Measurements from ENCODE around the gene TSPAN15. TPM values are rescaled to one million over a fixed set of nuclear protein-coding genes. Genes with fewer than 3 reads are reported as not detected.

Gene TSPAN15
- total RNA-seq, 1 donor from 2014 or later = 49.8 TPM

- no peak for DNase-seq
- Mint-ChIP-seq H3K4me3 (ENCODE audit: unreplicated experiment) (no peak overlapping the region), H3K27me3 (ENCODE audit: unreplicated experiment) (peaks cover 5% of the 10 kb centered on the region), H3K4me1 (ENCODE audit: low read depth, unreplicated experiment) (peaks cover 34% of the 10 kb centered on the region), H3K27ac (ENCODE audit: unreplicated experiment) (no peak overlapping the region), H3K36me3 (ENCODE audit: unreplicated experiment) (peaks cover 5% of the 10 kb centered on the region), H3K9me3 (ENCODE audit: unreplicated experiment) (peaks cover 6% of the 10 kb centered on the region)
- no peak for TF ChIP-seq CTCF (IDR thresholded peaks at IDR 0.05; ENCODE audit: partially characterized antibody, unreplicated experiment)
Measured at GRCh38 chr10:69495666-69496065, 44.4 kb downstream of the TSPAN15 start.

GRCh38 chr10:69496352-69497230 is 45.3 kb downstream of the TSPAN15 start:
- no peak for TF ChIP-seq CTCF (IDR thresholded peaks at IDR 0.05; ENCODE audit: partially characterized antibody, unreplicated experiment)
- Mint-ChIP-seq H3K27ac (ENCODE audit: unreplicated experiment) (no peak overlapping the region), H3K4me3 (ENCODE audit: unreplicated experiment) (no peak overlapping the region), H3K27me3 (ENCODE audit: unreplicated experiment) (peaks cover 5% of the 10 kb centered on the region), H3K36me3 (ENCODE audit: unreplicated experiment) (peaks cover 5% of the 10 kb centered on the region), H3K9me3 (ENCODE audit: unreplicated experiment) (peaks cover 6% of the 10 kb centered on the region), H3K4me1 (ENCODE audit: low read depth, unreplicated experiment) (peaks cover 36% of the 10 kb centered on the region)
- no peak for DNase-seq

GRCh38 chr10:69497231-69497561 is 45.9 kb downstream of the TSPAN15 start:
- H3K36me3 Mint-ChIP-seq (ENCODE audit: unreplicated experiment) = peaks cover 5% of the 10 kb centered on the region
- DNase-seq = no peak

GRCh38 chr10:69497611-69498390 is 46.5 kb downstream of the TSPAN15 start:
- H3K27ac Mint-ChIP-seq (ENCODE audit: unreplicated experiment) = no peak overlapping the region
- peaks cover 28% of the 10 kb centered on the region for H3K4me1 Mint-ChIP-seq (ENCODE audit: low read depth, unreplicated experiment)
- peaks cover 5% of the 10 kb centered on the region for H3K36me3 Mint-ChIP-seq (ENCODE audit: unreplicated experiment)
- no peak for TF ChIP-seq CTCF (IDR thresholded peaks at IDR 0.05; ENCODE audit: partially characterized antibody, unreplicated experiment)
- peaks cover 3% of the 10 kb centered on the region for H3K9me3 Mint-ChIP-seq (ENCODE audit: unreplicated experiment)
- peaks cover 2% of the 10 kb centered on the region for H3K27me3 Mint-ChIP-seq (ENCODE audit: unreplicated experiment)
- DNase-seq = no peak
- H3K4me3 Mint-ChIP-seq (ENCODE audit: unreplicated experiment) = no peak overlapping the region

More at GRCh38 chr10:69497231-69497561, 45.9 kb downstream of the TSPAN15 start:
- Mint-ChIP-seq H3K4me1 (ENCODE audit: low read depth, unreplicated experiment) (peaks cover 31% of the 10 kb centered on the region), H3K4me3 (ENCODE audit: unreplicated experiment) (no peak overlapping the region), H3K27ac (ENCODE audit: unreplicated experiment) (no peak overlapping the region), H3K9me3 (ENCODE audit: unreplicated experiment) (peaks cover 4% of the 10 kb centered on the region), H3K27me3 (ENCODE audit: unreplicated experiment) (peaks cover 4% of the 10 kb centered on the region)
- no peak for TF ChIP-seq CTCF (IDR thresholded peaks at IDR 0.05; ENCODE audit: partially characterized antibody, unreplicated experiment)
